Upper lobe of left lung (tissue), 4 donors: ENCODE results near the gene UPK3A.

Experiments
- POLR2A ChIP-seq, 4 donors: fragments of 450-650 bp; IDR thresholded peaks; one replicate each; pipeline ENCODE4 v1.5.1; 2016 to 2017; ENCODE audit warnings: antibody characterized with exemption in 4 of 4, mild to moderate bottlenecking in 2 of 4
- TF ChIP-seq, protein P1 (sequence below), 6 experiments: fragments of 450-650 bp in 4 of 6; fragments of 200-600 bp in 2 of 6; sonication (generic) in 2 of 6; IDR thresholded peaks; one replicate each; pipeline ENCODE4 v1.5.1; 2016 to 2019; ENCODE audit warnings: antibody characterized with exemption in 6 of 6

GRCh38 chr22:45317551-45318167, 32.9 kb downstream of the UPK3A start:
- TF ChIP-seq, protein P1, sequence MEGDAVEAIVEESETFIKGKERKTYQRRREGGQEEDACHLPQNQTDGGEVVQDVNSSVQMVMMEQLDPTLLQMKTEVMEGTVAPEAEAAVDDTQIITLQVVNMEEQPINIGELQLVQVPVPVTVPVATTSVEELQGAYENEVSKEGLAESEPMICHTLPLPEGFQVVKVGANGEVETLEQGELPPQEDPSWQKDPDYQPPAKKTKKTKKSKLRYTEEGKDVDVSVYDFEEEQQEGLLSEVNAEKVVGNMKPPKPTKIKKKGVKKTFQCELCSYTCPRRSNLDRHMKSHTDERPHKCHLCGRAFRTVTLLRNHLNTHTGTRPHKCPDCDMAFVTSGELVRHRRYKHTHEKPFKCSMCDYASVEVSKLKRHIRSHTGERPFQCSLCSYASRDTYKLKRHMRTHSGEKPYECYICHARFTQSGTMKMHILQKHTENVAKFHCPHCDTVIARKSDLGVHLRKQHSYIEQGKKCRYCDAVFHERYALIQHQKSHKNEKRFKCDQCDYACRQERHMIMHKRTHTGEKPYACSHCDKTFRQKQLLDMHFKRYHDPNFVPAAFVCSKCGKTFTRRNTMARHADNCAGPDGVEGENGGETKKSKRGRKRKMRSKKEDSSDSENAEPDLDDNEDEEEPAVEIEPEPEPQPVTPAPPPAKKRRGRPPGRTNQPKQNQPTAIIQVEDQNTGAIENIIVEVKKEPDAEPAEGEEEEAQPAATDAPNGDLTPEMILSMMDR (IDR thresholded peaks at IDR 0.05), result peak; percentile 24 to 71 (median 44)
- peak in 1 of 4 donors; percentile 19 for TF ChIP-seq POLR2A (IDR thresholded peaks at IDR 0.05)
